Osteoblast (primary cell): ENCODE measurements around the gene PLCL1. TPM values are rescaled to one million over a fixed set of nuclear protein-coding genes. Genes with fewer than 3 reads are reported as not detected.

ENCODE experiments used
- DNase-seq: peaks from one replicate; pipeline ENCODE4 v3.0.0; 2011; ENCODE audit warnings: low spot score, mixed read lengths; ENCODE audit not compliant: insufficient read length; ENCODE audit errors: missing footprints
- H2AFZ ChIP-seq: 2 replicates; pipeline ENCODE4 v1.6.0; 2011; ENCODE audit warnings: mild to moderate bottlenecking, low read length
- H3K27ac ChIP-seq: 2 replicates; pipeline ENCODE4 v1.5.1; 2011; ENCODE audit warnings: mild to moderate bottlenecking, low read depth, low read length, moderate library complexity
- H3K27me3 ChIP-seq: 2 replicates; pipeline ENCODE4 v1.6.0; 2012; ENCODE audit warnings: mild to moderate bottlenecking, control low read depth, inconsistent platforms, low read length, moderate library complexity; ENCODE audit not compliant: insufficient read depth
- H3K36me3 ChIP-seq: 2 replicates; pipeline ENCODE4 v1.5.1; 2011; ENCODE audit warnings: mild to moderate bottlenecking, low read length, control low read depth, moderate library complexity; ENCODE audit not compliant: insufficient read depth
- H3K4me1 ChIP-seq: 2 replicates; pipeline ENCODE4 v1.5.1; 2011; ENCODE audit warnings: mild to moderate bottlenecking, low read length, control low read depth, moderate library complexity; ENCODE audit not compliant: insufficient read depth
- H3K4me2 ChIP-seq: 2 replicates; pipeline ENCODE4 v1.6.0; 2011; ENCODE audit warnings: mild to moderate bottlenecking, low read length; ENCODE audit not compliant: insufficient read depth
- H3K4me3 ChIP-seq: fragments of 200-600 bp; sonication (generic); 3 replicates; pipeline ENCODE4 v1.5.1; 2012; ENCODE audit warnings: mild to moderate bottlenecking, low read length, inconsistent platforms; ENCODE audit not compliant: insufficient read depth
- H3K79me2 ChIP-seq: 2 replicates; pipeline ENCODE4 v1.6.0; 2012; ENCODE audit warnings: mild to moderate bottlenecking, low read length, control low read depth, inconsistent platforms; ENCODE audit not compliant: insufficient read depth
- H3K9me3 ChIP-seq: 2 replicates; pipeline ENCODE4 v1.5.1; 2011; ENCODE audit warnings: low read depth, low read length, control low read depth
- H4K20me1 ChIP-seq: 2 replicates; pipeline ENCODE4 v1.6.0; 2012; ENCODE audit warnings: mild to moderate bottlenecking, low read length, control low read depth; ENCODE audit not compliant: insufficient read depth
- CTCF ChIP-seq: IDR thresholded peaks from 2 replicates; pipeline ENCODE4 v1.5.1; 2011; ENCODE audit warnings: mild to moderate bottlenecking, low read depth, low read length, moderate library complexity; ENCODE audit errors: extremely low read depth
- total RNA-seq: library from RNA; depleted of rRNA; stranded (reverse); fragments of >200 nt; gene quantifications from 2 replicates; pipeline ENCODE4 v1.2.3, GENCODE V29; 2012

Gene PLCL1
- total RNA-seq, 1 donor, result 4.0 TPM

DNA sequence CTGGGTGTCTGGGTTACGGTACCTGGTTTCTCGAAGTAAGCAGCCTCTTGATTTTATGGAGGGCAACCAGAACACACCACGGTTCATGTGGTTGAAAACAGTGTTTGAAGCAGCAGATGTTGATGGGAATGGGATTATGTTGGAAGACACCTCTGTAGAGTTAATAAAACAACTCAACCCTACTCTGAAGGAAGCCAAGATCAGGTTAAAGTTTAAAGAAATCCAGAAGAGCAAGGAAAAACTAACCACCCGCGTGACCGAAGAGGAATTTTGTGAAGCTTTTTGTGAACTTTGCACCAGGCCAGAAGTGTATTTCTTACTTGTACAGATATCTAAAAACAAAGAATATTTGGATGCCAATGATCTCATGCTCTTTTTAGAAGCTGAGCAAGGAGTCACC lies 279.8 kb downstream of the PLCL1 start:
- H3K4me3 ChIP-seq, result no peak overlapping the region
- no peak overlapping the region for H2AFZ ChIP-seq
- no peak for DNase-seq
- H3K9me3 ChIP-seq, result no peaks in the 10 kb centered on the region
- H3K27ac ChIP-seq, result no peak overlapping the region
- H3K79me2 ChIP-seq, result no peaks in the 10 kb centered on the region
- no peak for TF ChIP-seq CTCF
- no peaks in the 10 kb centered on the region for H3K27me3 ChIP-seq
- H4K20me1 ChIP-seq, result no peaks in the 10 kb centered on the region
- H3K4me2 ChIP-seq, result no peak overlapping the region
- no peaks in the 10 kb centered on the region for H3K36me3 ChIP-seq
- H3K4me1 ChIP-seq, result no peaks in the 10 kb centered on the region

DNA sequence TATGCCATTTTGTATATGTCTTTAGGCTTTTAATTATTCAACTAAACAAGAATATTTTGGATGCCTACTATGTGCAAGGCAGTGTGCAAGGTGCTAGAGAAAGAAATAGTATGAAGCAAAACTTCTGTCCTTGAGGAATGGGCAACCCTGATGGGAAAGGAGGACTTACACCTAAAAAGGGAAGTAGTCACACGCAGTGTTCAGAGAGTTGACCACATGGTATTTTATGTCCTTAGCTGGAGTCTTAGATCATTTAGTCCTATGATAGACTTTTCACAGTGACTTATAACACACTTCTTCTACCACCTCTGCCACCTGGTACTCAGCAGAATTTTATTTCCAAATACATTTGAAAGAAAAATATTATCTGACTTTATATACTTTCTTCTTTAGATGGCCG lies 291.6 kb downstream of the PLCL1 start:
- Histone ChIP-seq H3K9me3 (no peaks in the 10 kb centered on the region), H3K4me3 (no peak overlapping the region), H4K20me1 (no peaks in the 10 kb centered on the region), H2AFZ (no peak overlapping the region), H3K4me2 (no peak overlapping the region), H3K79me2 (no peaks in the 10 kb centered on the region), H3K27ac (no peak overlapping the region), H3K36me3 (no peaks in the 10 kb centered on the region), H3K27me3 (no peaks in the 10 kb centered on the region), H3K4me1 (no peaks in the 10 kb centered on the region)
- no peak for TF ChIP-seq CTCF
- DNase-seq, result no peak

- H3K36me3 ChIP-seq, result no peaks in the 10 kb centered on the region
- no peak overlapping the region for H3K4me2 ChIP-seq
- no peak overlapping the region for H2AFZ ChIP-seq
- H3K27me3 ChIP-seq, result no peaks in the 10 kb centered on the region
- H3K9me3 ChIP-seq, result no peaks in the 10 kb centered on the region
- no peaks in the 10 kb centered on the region for H4K20me1 ChIP-seq
- H3K27ac ChIP-seq, result no peak overlapping the region
- no peak for TF ChIP-seq CTCF
- DNase-seq, result no peak
- H3K4me3 ChIP-seq, result no peak overlapping the region
- H3K4me1 ChIP-seq, result no peaks in the 10 kb centered on the region
- no peaks in the 10 kb centered on the region for H3K79me2 ChIP-seq
These were observed 292.6 kb downstream of the PLCL1 start for GRCh38 chr2:198096965-198097364.

GRCh38 chr2:198097630-198098029 lies 293.2 kb downstream of the PLCL1 start:
- Histone ChIP-seq H3K4me1 (no peaks in the 10 kb centered on the region), H3K27me3 (no peaks in the 10 kb centered on the region), H3K79me2 (no peaks in the 10 kb centered on the region), H2AFZ (no peak overlapping the region), H3K4me2 (no peak overlapping the region), H4K20me1 (no peaks in the 10 kb centered on the region), H3K36me3 (no peaks in the 10 kb centered on the region), H3K9me3 (no peaks in the 10 kb centered on the region), H3K27ac (no peak overlapping the region), H3K4me3 (no peak overlapping the region)
- no peak for DNase-seq
- no peak for TF ChIP-seq CTCF
